ENCODE results near the gene EFHD2.

Gene EFHD2

DNA sequence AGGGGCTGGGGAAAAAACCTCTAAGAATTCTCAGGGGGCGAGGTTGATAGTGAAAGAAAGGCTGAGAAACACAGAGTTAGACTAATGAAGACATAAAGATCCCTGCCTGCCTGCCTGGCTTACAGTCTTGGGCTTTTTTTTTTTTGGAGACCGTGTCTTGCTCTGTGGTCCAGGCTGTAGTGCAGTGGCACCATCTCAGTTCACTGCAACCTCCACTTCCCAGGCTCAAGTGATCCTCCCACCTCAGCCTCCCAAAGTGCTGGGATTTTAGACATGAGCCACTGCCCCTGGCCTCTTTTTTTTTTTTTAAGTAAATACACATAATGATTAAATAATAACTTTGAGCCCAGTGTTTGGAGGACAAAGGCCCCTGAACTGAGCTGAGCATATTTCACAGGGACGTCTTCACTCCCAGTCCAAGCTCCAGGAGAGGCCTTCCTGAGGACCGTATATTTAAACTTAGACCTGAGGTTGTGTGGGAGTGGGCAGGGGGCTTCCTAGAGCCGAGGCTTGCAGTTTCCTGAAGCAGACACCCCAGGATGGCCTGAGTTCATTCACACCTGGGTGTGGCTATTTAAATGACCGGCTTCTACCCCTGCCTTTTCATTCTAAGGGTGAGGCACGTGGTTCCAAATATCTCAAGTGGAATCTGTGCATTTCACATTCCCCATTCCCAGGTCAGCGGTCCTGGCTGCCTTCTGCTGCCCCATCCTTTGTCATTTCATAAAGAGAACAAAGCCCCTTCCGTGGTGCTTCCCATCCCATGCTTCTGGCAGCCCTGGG is 16.0 kb upstream of the EFHD2 start:
- TF ChIP-seq, protein P1, sequence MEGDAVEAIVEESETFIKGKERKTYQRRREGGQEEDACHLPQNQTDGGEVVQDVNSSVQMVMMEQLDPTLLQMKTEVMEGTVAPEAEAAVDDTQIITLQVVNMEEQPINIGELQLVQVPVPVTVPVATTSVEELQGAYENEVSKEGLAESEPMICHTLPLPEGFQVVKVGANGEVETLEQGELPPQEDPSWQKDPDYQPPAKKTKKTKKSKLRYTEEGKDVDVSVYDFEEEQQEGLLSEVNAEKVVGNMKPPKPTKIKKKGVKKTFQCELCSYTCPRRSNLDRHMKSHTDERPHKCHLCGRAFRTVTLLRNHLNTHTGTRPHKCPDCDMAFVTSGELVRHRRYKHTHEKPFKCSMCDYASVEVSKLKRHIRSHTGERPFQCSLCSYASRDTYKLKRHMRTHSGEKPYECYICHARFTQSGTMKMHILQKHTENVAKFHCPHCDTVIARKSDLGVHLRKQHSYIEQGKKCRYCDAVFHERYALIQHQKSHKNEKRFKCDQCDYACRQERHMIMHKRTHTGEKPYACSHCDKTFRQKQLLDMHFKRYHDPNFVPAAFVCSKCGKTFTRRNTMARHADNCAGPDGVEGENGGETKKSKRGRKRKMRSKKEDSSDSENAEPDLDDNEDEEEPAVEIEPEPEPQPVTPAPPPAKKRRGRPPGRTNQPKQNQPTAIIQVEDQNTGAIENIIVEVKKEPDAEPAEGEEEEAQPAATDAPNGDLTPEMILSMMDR (IDR thresholded peaks at IDR 0.05; ENCODE audit: low read depth, low read length, missing control alignments), result no peak
- in situ Hi-C loops (cut with HindIII; ENCODE audit: low pct_ligation_motif_present, low sequenced_read_pairs), result no loop called here
- Histone ChIP-seq H3K27ac (no peak overlapping the region), H3K4me3 (ENCODE audit: low read depth, low read length) (no peak overlapping the region), H3K36me3 (replicated peaks) (no peaks in the 10 kb centered on the region), H3K27me3 (replicated peaks) (no peaks in the 10 kb centered on the region)
- DNase-seq, result no peak

GRCh38 chr1:15394258-15394690 is 15.4 kb upstream of the EFHD2 start:
- H3K36me3 ChIP-seq (replicated peaks), result no peaks in the 10 kb centered on the region
- no peak overlapping the region for H3K27ac ChIP-seq
- DNase-seq, result no peak
- H3K4me3 ChIP-seq (ENCODE audit: low read depth, low read length), result no peak overlapping the region
- no peaks in the 10 kb centered on the region for H3K27me3 ChIP-seq (replicated peaks)
- in situ Hi-C loops (cut with HindIII; ENCODE audit: low pct_ligation_motif_present, low sequenced_read_pairs), result no loop called here
- TF ChIP-seq, protein P1 (IDR thresholded peaks at IDR 0.05; ENCODE audit: low read depth, low read length, missing control alignments), result no peak

DNA sequence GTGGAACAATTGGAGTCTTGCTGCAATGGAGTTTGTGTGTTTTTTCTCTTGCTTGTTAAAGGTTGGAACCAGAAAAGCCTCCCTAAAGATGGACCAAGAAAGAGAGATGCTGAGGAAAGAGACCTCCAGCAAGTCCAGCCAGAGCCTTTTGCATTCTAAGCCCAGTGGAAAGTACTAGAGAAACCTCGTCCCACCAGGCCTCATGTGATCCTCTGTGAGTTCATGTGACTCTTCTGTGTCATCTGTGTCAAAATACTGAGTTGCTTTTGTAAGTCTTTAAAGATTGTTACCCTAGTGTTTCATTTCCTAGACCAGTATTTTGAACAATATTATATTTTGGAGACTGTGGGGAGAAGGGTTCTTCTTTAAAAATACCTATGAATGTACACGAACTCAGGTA is 12.5 kb upstream of the EFHD2 start:
- TF ChIP-seq, protein P1 (IDR thresholded peaks at IDR 0.05; ENCODE audit: low read depth, low read length, missing control alignments), result no peak
- no peak for DNase-seq

GRCh38 chr1:15399710-15400109 is 10.0 kb upstream of the EFHD2 start:
- TF ChIP-seq, protein P1 (IDR thresholded peaks at IDR 0.05; ENCODE audit: low read depth, low read length, missing control alignments), result no peak
- DNase-seq, result no peak
- in situ Hi-C loops (cut with HindIII; ENCODE audit: low pct_ligation_motif_present, low sequenced_read_pairs), result no loop called here
- H3K27me3 ChIP-seq (replicated peaks), result no peaks in the 10 kb centered on the region
- H3K36me3 ChIP-seq (replicated peaks), result no peaks in the 10 kb centered on the region
- no peak overlapping the region for H3K27ac ChIP-seq
- H3K4me3 ChIP-seq (ENCODE audit: low read depth, low read length), result no peak overlapping the region

More for the DNA sequence above, 12.5 kb upstream of the EFHD2 start:
- no peak overlapping the region for H3K4me3 ChIP-seq (ENCODE audit: low read depth, low read length)
- no peak overlapping the region for H3K27ac ChIP-seq
- no peaks in the 10 kb centered on the region for H3K36me3 ChIP-seq (replicated peaks)
- H3K27me3 ChIP-seq (replicated peaks), result no peaks in the 10 kb centered on the region
- in situ Hi-C loops (cut with HindIII; ENCODE audit: low pct_ligation_motif_present, low sequenced_read_pairs), result no loop called here

GRCh38 chr1:15400627-15401026 is 9.1 kb upstream of the EFHD2 start:
- TF ChIP-seq, protein P1 (IDR thresholded peaks at IDR 0.05; ENCODE audit: low read depth, low read length, missing control alignments), result no peak
- no peak for DNase-seq
- in situ Hi-C loops (cut with HindIII; ENCODE audit: low pct_ligation_motif_present, low sequenced_read_pairs), result no loop called here
- Histone ChIP-seq H3K27me3 (replicated peaks) (no peaks in the 10 kb centered on the region), H3K36me3 (replicated peaks) (no peaks in the 10 kb centered on the region), H3K27ac (no peak overlapping the region), H3K4me3 (ENCODE audit: low read depth, low read length) (no peak overlapping the region)

Measured in brain microvascular endothelial cell (primary cell).